Kidney epithelial cell (primary cell): ENCODE results near the gene INO80. TPM values are rescaled to one million over a fixed set of nuclear protein-coding genes. Genes with fewer than 3 reads are reported as not detected.

Source experiments
- DNase-seq: peaks from one replicate; pipeline ENCODE4 v3.0.0-alpha.2; 2010; ENCODE audit warnings: low read depth
- H3K27me3 ChIP-seq: 2 replicates; pipeline ENCODE4 v1.6.0; 2011; ENCODE audit warnings: low read length; ENCODE audit not compliant: control insufficient read depth, insufficient read depth
- H3K36me3 ChIP-seq: 2 replicates; pipeline ENCODE4 v1.5.1; 2011; ENCODE audit warnings: low read length; ENCODE audit not compliant: control insufficient read depth, insufficient read depth
- H3K4me3 ChIP-seq: 2 replicates; pipeline ENCODE4 v1.5.1; 2011; ENCODE audit warnings: low read depth, mild to moderate bottlenecking, control low read depth, low read length
- total RNA-seq: library from RNA; depleted of rRNA; stranded (reverse); fragments of >200 nt; gene quantifications from 2 replicates; pipeline ENCODE4 v1.2.3, GENCODE V29; 2015
- TF ChIP-seq, protein P1 (sequence below): IDR thresholded peaks from 2 replicates; pipeline ENCODE4 v1.5.1; 2011; ENCODE audit warnings: mild to moderate bottlenecking, moderate library complexity, low read length, control low read depth, inconsistent platforms; ENCODE audit not compliant: insufficient read depth, poor library complexity, severe bottlenecking

The INO80 gene
- total RNA-seq, 1 donor from 2014 or later = 26.7 TPM

DNA sequence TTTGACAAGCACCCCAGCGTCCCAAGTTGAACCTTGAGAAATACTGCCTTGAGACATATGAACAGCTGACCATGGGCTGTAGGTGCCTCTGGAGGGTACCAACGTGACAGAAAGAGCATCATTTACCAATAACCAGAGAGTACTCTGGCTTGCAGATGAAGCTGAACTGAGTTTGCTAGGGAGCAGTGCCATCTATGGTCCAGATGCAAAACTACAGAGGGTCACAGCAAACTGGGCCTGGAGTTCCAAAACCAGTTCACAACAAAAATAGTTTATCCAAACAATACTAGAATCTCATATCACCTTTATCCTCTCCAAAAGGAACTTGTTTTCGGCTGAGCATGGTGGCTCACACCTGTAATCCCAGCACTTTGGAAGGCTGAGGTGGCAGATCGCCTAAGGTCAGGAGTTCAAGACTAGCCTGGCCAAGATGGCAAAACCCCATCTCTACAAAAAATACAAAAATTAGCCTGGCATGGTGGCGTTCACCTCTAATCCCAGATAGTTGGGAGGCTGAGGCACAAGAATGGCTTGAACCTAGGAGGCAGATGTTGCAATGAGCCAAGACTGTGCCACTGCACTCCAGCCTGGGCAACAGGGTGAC lies 93.5 kb downstream of the INO80 start:
- TF ChIP-seq, protein P1, sequence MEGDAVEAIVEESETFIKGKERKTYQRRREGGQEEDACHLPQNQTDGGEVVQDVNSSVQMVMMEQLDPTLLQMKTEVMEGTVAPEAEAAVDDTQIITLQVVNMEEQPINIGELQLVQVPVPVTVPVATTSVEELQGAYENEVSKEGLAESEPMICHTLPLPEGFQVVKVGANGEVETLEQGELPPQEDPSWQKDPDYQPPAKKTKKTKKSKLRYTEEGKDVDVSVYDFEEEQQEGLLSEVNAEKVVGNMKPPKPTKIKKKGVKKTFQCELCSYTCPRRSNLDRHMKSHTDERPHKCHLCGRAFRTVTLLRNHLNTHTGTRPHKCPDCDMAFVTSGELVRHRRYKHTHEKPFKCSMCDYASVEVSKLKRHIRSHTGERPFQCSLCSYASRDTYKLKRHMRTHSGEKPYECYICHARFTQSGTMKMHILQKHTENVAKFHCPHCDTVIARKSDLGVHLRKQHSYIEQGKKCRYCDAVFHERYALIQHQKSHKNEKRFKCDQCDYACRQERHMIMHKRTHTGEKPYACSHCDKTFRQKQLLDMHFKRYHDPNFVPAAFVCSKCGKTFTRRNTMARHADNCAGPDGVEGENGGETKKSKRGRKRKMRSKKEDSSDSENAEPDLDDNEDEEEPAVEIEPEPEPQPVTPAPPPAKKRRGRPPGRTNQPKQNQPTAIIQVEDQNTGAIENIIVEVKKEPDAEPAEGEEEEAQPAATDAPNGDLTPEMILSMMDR = peak; percentile 81
- DNase-seq = no peak
- H3K27me3 ChIP-seq = no peaks in the 10 kb centered on the region
- H3K36me3 ChIP-seq = no peaks in the 10 kb centered on the region
- H3K4me3 ChIP-seq = no peak overlapping the region

DNA sequence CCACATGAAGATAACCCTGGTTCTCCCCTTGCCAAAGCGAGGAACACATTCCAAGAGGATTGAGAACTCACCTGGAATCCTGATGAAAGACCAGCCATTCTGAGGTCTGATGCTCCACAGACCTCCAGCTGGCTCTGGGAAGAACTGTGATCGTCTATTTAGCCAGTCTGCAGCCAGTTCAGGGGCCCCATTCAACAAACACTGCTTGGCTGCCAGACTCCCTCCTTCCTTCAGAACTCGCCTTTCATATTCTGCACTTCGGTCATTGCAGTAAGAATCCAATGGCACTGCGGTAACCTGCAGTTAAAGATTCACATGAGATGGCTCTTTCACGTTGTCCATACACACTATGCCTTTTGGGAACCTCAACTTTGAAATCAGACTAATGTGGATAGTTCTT lies 95.3 kb downstream of the INO80 start:
- no peak for DNase-seq
- H3K36me3 ChIP-seq = no peaks in the 10 kb centered on the region
- H3K4me3 ChIP-seq = no peak overlapping the region
- no peaks in the 10 kb centered on the region for H3K27me3 ChIP-seq
- TF ChIP-seq, protein P1 = no peak

DNA sequence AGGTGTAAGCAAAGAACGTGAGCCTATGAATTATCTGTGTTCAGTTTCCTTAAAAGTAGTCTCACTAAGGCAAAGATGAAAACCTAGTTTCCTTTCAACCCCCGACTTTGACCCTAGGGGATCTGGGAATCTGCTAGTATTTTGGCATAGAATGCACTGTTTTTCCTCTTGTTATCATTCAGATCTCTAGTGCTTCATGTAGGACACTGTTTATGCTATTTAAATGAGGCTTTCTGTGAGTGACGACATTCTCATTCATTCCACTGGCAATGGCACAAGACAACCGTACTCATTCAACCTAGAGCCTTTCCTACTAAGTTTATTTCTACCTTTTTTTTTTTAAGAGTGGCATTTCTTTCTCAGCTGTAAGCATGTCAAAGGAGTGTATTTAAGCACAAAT lies 95.8 kb downstream of the INO80 start:
- no peak overlapping the region for H3K4me3 ChIP-seq
- TF ChIP-seq, protein P1 = no peak
- H3K27me3 ChIP-seq = no peaks in the 10 kb centered on the region
- H3K36me3 ChIP-seq = no peaks in the 10 kb centered on the region
- DNase-seq = no peak

DNA sequence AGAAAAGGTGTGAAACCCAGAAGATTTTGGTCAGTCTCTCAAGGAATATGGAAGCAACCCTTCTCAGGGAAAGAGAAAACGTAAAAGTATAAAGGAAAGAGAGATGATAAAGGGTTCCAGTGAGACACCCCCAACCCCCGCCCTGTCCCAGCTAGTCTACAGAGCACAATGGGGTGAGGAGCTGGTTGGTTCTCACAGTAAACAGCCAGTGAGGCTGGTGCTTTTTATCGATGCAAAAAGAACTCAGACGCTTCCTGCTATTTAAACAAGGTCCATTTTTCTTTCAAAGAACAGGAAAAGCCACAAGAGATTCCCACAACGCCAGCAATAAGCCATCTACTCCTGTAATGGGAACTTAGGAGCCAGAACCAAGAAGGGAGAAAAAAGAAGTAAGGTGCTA lies 96.9 kb downstream of the INO80 start:
- TF ChIP-seq, protein P1 = no peak
- H3K36me3 ChIP-seq = no peaks in the 10 kb centered on the region
- no peaks in the 10 kb centered on the region for H3K27me3 ChIP-seq
- DNase-seq = no peak
- no peak overlapping the region for H3K4me3 ChIP-seq

DNA sequence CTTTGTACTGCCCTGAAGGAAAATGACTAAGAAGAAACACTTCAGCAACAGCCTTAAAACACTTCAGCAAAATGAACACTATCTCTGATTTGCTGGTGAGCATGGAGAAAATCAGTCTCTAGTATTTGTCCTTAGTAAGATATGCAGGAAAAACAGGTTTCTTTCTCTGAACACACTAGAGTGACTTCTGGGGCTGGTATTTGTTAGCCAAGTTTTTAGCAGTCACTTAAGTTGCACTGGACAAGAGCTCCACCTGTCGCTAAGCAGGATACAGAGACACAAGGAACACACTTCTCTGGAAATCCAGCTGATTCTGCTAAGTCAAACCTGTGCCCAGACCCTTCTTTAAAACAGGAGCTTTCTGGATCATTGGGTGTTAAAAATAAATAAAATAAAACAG lies 97.5 kb downstream of the INO80 start:
- no peak overlapping the region for H3K4me3 ChIP-seq
- H3K36me3 ChIP-seq = no peaks in the 10 kb centered on the region
- no peak for DNase-seq
- no peaks in the 10 kb centered on the region for H3K27me3 ChIP-seq
- TF ChIP-seq, protein P1 = no peak

DNA sequence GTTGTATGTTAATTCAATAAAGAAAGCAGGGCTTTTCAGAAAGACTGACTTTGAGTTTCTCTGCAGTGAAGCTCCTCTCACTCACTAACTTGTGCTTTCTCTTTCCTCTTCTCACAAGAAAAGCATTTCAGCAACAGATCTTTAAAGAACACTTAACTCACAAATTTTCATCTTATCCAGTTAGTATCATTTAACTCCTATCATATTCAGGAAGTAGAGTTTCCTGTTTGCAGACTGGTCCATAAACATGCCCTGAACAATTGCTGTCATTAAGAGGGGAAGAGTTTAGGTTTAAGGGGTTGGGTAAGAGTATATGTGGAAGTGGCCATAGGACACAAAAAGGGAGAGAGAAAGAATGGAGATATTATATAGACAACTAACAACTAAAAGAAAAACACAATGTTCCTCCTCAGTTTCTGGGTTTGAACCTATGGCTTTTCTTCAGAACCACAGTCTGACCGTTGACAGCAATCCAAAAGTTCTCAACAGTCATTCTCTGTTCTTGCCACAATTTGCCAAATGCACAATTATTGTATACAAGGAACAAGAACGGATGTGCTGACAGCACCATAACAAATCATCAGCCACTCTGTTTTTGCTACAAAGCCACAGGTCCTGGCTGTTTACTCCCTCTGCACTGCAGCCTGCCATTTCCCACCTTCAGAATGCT lies 98.9 kb downstream of the INO80 start:
- no peaks in the 10 kb centered on the region for H3K36me3 ChIP-seq

More for the DNA sequence above, 98.9 kb downstream of the INO80 start:
- Histone ChIP-seq H3K27me3 (no peaks in the 10 kb centered on the region), H3K4me3 (no peak overlapping the region)
- no peak for DNase-seq
- TF ChIP-seq, protein P1 = no peak
